ENCODE measurements around the gene SPATS2. TPM values are rescaled to one million over a fixed set of nuclear protein-coding genes. Genes with fewer than 3 reads are reported as not detected.

The SPATS2 gene
- total and polyA plus RNA-seq, 2 of the 4 experiments (the other 2 are of a cell fraction) = 50.6 to 63.3 TPM

Small RNA genes lying within 50 kb of the gene (microRNA-seq; reads per million reads assigned to microRNA genes)
- gene AC125611.1 (ENCODE audit: insufficient read depth, insufficient read length) = not detected

Small RNA genes lying within 50 kb of the gene (small RNA-seq; reads per million reads assigned to genes)
- gene AC125611.1 = 0 reads per million in 5 experiments

Other genes starting within 250 kb of the SPATS2 start
- gene TUBA1B, start 236.1 kb upstream of the SPATS2 start, total RNA-seq (2012; rRNA removed) = 4,476 and 5,195 TPM in 2 replicates
- 4,221 and 4,665 TPM in 2 replicates for gene TUBA1B, start 236.1 kb upstream of the SPATS2 start, polyA plus RNA-seq (2012; rRNA removed)
- 2,389 and 2,832 TPM in 2 replicates for gene TUBA1A, start 178.4 kb upstream of the SPATS2 start, total RNA-seq (2012; rRNA removed)
- gene TUBA1A, start 178.4 kb upstream of the SPATS2 start, polyA plus RNA-seq (2012; rRNA removed) = 2,096 and 2,105 TPM in 2 replicates
- 1,144 and 1,420 TPM in 2 replicates for gene TUBA1C, start 102.4 kb upstream of the SPATS2 start, total RNA-seq (2012; rRNA removed)
- 2,555 and 2,715 TPM in 2 replicates for gene TUBA1C, start 102.4 kb upstream of the SPATS2 start, polyA plus RNA-seq (2012; rRNA removed)
- gene PRPH, start 72.3 kb upstream of the SPATS2 start, total RNA-seq (2012; rRNA removed) = not detected in 2 replicates
- not detected in 2 replicates for gene PRPH, start 72.3 kb upstream of the SPATS2 start, polyA plus RNA-seq (2012; rRNA removed)
- gene TROAP, start 44.2 kb upstream of the SPATS2 start, total RNA-seq (2012; rRNA removed) = 15.6 and 21.5 TPM in 2 replicates
- 29.3 and 46.0 TPM in 2 replicates for gene TROAP, start 44.2 kb upstream of the SPATS2 start, polyA plus RNA-seq (2012; rRNA removed)
- 0.18 and 0.28 TPM in 2 replicates for gene C1QL4, start 30.3 kb upstream of the SPATS2 start, total RNA-seq (2012; rRNA removed)
- gene C1QL4, start 30.3 kb upstream of the SPATS2 start, polyA plus RNA-seq (2012; rRNA removed) = 0.46 and 0.60 TPM in 2 replicates
- 6.7 and 8.1 TPM in 2 replicates for gene DNAJC22, start 20.6 kb upstream of the SPATS2 start, total RNA-seq (2012; rRNA removed)
- gene DNAJC22, start 20.6 kb upstream of the SPATS2 start, polyA plus RNA-seq (2012; rRNA removed) = 8.1 and 8.2 TPM in 2 replicates
- 0.28 TPM in 1 of 2 replicates, not detected in the other for gene KCNH3, start 171.6 kb downstream of the SPATS2 start, total RNA-seq (2012; rRNA removed)
- gene KCNH3, start 171.6 kb downstream of the SPATS2 start, polyA plus RNA-seq (2012; rRNA removed) = 0.10 and 0.20 TPM in 2 replicates
- gene MCRS1, start 200.7 kb downstream of the SPATS2 start, total RNA-seq (2012; rRNA removed) = 60.8 and 72.9 TPM in 2 replicates
- 73.2 and 75.2 TPM in 2 replicates for gene MCRS1, start 200.7 kb downstream of the SPATS2 start, polyA plus RNA-seq (2012; rRNA removed)
- gene FAM186B, start 238.2 kb downstream of the SPATS2 start, total RNA-seq (2012; rRNA removed) = 0.18 and 0.28 TPM in 2 replicates
- 0.10 TPM in 2 replicates for gene FAM186B, start 238.2 kb downstream of the SPATS2 start, polyA plus RNA-seq (2012; rRNA removed)

Data from IMR-90 (cell line).